EL (cell line): ENCODE results near the gene APCDD1L.

ENCODE experiments used
- DNase-seq: peaks from one replicate; pipeline ENCODE4 v3.0.0-alpha.2; 2016

Gene APCDD1L

GRCh38 chr20:58482416-58482815, 32.8 kb downstream of the APCDD1L start:
- DNase-seq, result no peak

GRCh38 chr20:58481481-58482021, 33.6 kb downstream of the APCDD1L start:
- peak; percentile 63 for DNase-seq

- no peak for DNase-seq
Observed at GRCh38 chr20:58480551-58481336, 34.5 kb downstream of the APCDD1L start.

- no peak for DNase-seq
Observed at GRCh38 chr20:58479726-58480440, 35.3 kb downstream of the APCDD1L start.

- DNase-seq, result peak; percentile 60
Observed at GRCh38 chr20:58478141-58478805, 36.9 kb downstream of the APCDD1L start.

- no peak for DNase-seq
Observed at GRCh38 chr20:58475466-58475865, 39.7 kb downstream of the APCDD1L start.

GRCh38 chr20:58473453-58474425, 41.5 kb downstream of the APCDD1L start:
- no peak for DNase-seq

GRCh38 chr20:58472273-58473018, 42.8 kb downstream of the APCDD1L start:
- DNase-seq, result no peak

GRCh38 chr20:58471193-58472164, 43.7 kb downstream of the APCDD1L start:
- DNase-seq, result no peak

GRCh38 chr20:58470336-58471192, 44.6 kb downstream of the APCDD1L start:
- DNase-seq, result no peak

GRCh38 chr20:58469616-58470015, 45.6 kb downstream of the APCDD1L start:
- DNase-seq, result no peak

GRCh38 chr20:58467572-58468527, 47.3 kb downstream of the APCDD1L start:
- no peak for DNase-seq

GRCh38 chr20:58466729-58467571, 48.2 kb downstream of the APCDD1L start:
- no peak for DNase-seq

- DNase-seq, result no peak
Observed at GRCh38 chr20:58466095-58466708, 49.0 kb downstream of the APCDD1L start.

GRCh38 chr20:58464838-58465237, 50.4 kb downstream of the APCDD1L start:
- no peak for DNase-seq

GRCh38 chr20:58463256-58463655, 51.9 kb downstream of the APCDD1L start:
- no peak for DNase-seq

GRCh38 chr20:58461899-58462298, 53.3 kb downstream of the APCDD1L start:
- no peak for DNase-seq
